Measurements from ENCODE around the gene TADA2B.

TADA2B gene

DNA sequence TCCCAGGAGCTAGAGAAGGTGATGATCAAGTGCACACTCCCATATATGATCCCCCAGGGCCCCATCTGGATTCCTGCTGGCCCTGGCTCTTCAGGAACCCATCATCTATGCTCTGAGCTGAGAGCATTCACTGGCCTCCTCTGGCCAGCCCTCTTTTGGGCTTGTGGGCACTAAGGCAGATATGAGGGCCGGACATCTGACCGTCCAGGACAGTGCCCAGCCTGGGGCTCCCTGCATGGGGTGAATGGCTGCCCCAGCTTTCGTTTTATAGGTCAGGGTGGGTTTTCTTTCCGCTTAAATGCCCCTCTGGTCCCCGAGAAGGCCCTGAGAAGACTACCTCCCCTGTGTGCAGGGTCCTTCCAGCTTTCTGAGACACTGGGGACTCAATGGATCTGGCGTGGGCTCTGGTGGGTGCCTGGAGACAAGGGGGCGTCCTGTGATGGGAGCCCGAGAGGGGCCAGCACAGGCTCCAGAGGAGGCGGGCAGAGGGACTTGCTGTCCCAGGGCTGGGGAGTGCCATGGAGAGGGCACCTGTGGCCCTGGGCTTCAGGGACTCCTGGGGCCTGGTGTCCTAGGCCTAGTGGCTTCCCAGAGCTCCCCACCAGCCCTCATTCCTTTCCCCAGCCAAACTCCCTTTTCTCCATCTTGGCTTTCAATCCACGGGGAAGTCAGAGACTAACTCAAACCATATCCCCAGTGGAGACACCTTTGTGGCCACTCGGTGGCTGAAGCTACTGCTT is 64.2 kb downstream of the TADA2B start:
- no peak for DNase-seq (ENCODE audit: extremely low read depth in 1 of 2, low read depth in 1 of 2)
